Endothelial cell of umbilical vein (primary cell): Measurements from ENCODE around the gene CRY1. TPM values are rescaled to one million over a fixed set of nuclear protein-coding genes. Genes with fewer than 3 reads are reported as not detected.

Experiments
- BruUV-seq: library from RNA; stranded (reverse); fragments of 400-500 nt; replicated peaks from 2 replicates; lab custom pipeline; 2021; lab: Mats Ljungman, UMichigan
- CTCF ChIA-PET: fragments of 300-600, 350-600 bp; sonication (Branson Sonifier 250); formaldehyde crosslinking; loops from one replicate; lab custom pipeline; 2021; ENCODE audit warnings: antibody characterized with exemption, inconsistent platforms; lab: Charles Lee
- POLR2A ChIA-PET: fragments of 300-600, 350-600 bp; sonication (Branson Sonifier 250); formaldehyde crosslinking; loops from one replicate; lab custom pipeline; 2021; ENCODE audit warnings: antibody characterized with exemption, inconsistent platforms; lab: Charles Lee
- DNase-seq: peaks from one replicate; pipeline ENCODE4 v3.0.0-alpha.2; 2011; ENCODE audit warnings: low read depth, low spot score
- FAIRE-seq: peaks from 2 replicates; lab custom pipeline; 2011; peaks lifted over from hg19 to GRCh38; lab: Jason Lieb, UNC
- H2AFZ ChIP-seq: 2 replicates; pipeline ENCODE4 v1.6.0; 2012; ENCODE audit warnings: low read depth, low read length, control low read depth, inconsistent platforms
- H3K27ac ChIP-seq: 2 replicates; pipeline ENCODE4 v1.5.1; 2011; ENCODE audit warnings: low read depth, mild to moderate bottlenecking, control low read depth, low read length, moderate library complexity; ENCODE audit not compliant: insufficient read depth
- H3K27me3 ChIP-seq, 2 experiments: 2 replicates each; pipeline versions ENCODE4 v1.6.0 to v1.6.1; 2011; ENCODE audit warnings: low read length in 2 of 2, mixed read lengths in 1 of 2; ENCODE audit not compliant: control insufficient read depth in 2 of 2, insufficient read depth in 2 of 2
- H3K36me3 ChIP-seq, 2 experiments: 2 replicates in 1 of 2; 3 replicates in 1 of 2; pipeline ENCODE4 v1.5.1; 2011; ENCODE audit warnings: low read length in 2 of 2, mild to moderate bottlenecking in 1 of 2, moderate library complexity in 1 of 2; ENCODE audit not compliant: control insufficient read depth in 2 of 2, insufficient read depth in 2 of 2; ENCODE audit errors: extremely low read depth in 1 of 2
- H3K4me1 ChIP-seq: 3 replicates; pipeline ENCODE4 v1.5.1; 2011; ENCODE audit warnings: mild to moderate bottlenecking, low read length; ENCODE audit not compliant: control insufficient read depth, insufficient read depth; ENCODE audit errors: extremely low read depth
- H3K4me2 ChIP-seq: 2 replicates; pipeline ENCODE4 v1.6.1; 2011; ENCODE audit warnings: low read length, control low read depth, mixed read lengths; ENCODE audit not compliant: insufficient read depth
- H3K4me3 ChIP-seq, 3 experiments: fragments of 200-600 bp in 1 of 3; sonication (generic), shearing (Covaris generic) in 1 of 3; replicated peaks in 1 of 3; 2 replicates each; pipeline ENCODE4 v1.5.1; 2011 to 2016; ENCODE audit warnings: control low read depth in 3 of 3, low read length in 3 of 3, mild to moderate bottlenecking in 2 of 3, inconsistent platforms in 1 of 3, low read depth in 1 of 3, moderate library complexity in 1 of 3; ENCODE audit not compliant: insufficient read depth in 1 of 3
- H3K79me2 ChIP-seq: 2 replicates; pipeline ENCODE4 v1.6.0; 2012; ENCODE audit warnings: low read length, inconsistent platforms; ENCODE audit not compliant: control insufficient read depth, insufficient read depth
- H3K9ac ChIP-seq: replicated peaks from 2 replicates; pipeline ENCODE3; 2011; ENCODE audit warnings: low read length, control low read depth; ENCODE audit not compliant: insufficient read depth; ENCODE audit errors: extremely low read depth
- H3K9me1 ChIP-seq: replicated peaks from 3 replicates; pipeline ENCODE4 v1.6.0; 2011; ENCODE audit warnings: mild to moderate bottlenecking, low read length; ENCODE audit not compliant: control insufficient read depth, insufficient read depth; ENCODE audit errors: extremely low read depth
- H3K9me3 ChIP-seq: replicated peaks from 2 replicates; pipeline ENCODE4 v1.5.1; 2012; ENCODE audit warnings: low read length, inconsistent platforms; ENCODE audit not compliant: control insufficient read depth, insufficient read depth
- H4K20me1 ChIP-seq: replicated peaks from 2 replicates; pipeline ENCODE3; 2011; ENCODE audit warnings: mild to moderate bottlenecking, low read length; ENCODE audit not compliant: control insufficient read depth, insufficient read depth; ENCODE audit errors: extremely low read depth
- CTCF ChIP-seq, 2 donors: IDR thresholded peaks; 1 replicate in 1 of 2; 2 replicates in 1 of 2; pipeline ENCODE4 v1.5.1; 2011; ENCODE audit warnings: low read length in 2 of 2, mild to moderate bottlenecking in 2 of 2, moderate library complexity in 2 of 2, control low read depth in 1 of 2, inconsistent platforms in 1 of 2, low read depth in 1 of 2; ENCODE audit not compliant: insufficient read depth in 1 of 2; ENCODE audit errors: extremely low read depth in 1 of 2
- EZH2 ChIP-seq: IDR thresholded peaks from 2 replicates; pipeline ENCODE4 v1.6.1; 2012; ENCODE audit warnings: borderline replicate concordance, low read depth, mild to moderate bottlenecking, moderate library complexity, low read length, inconsistent platforms; ENCODE audit not compliant: severe bottlenecking
- FOS ChIP-seq: IDR thresholded peaks from 2 replicates; pipeline ENCODE4 v1.6.1; 2011; ENCODE audit warnings: mild to moderate bottlenecking, low read length, moderate library complexity, borderline replicate concordance; ENCODE audit not compliant: insufficient read depth
- GATA2 ChIP-seq: IDR thresholded peaks from 2 replicates; pipeline ENCODE4 v1.7.0; 2011; ENCODE audit warnings: low read depth, mild to moderate bottlenecking, moderate library complexity, mixed read lengths, low read length; ENCODE audit not compliant: insufficient read length, insufficient read depth
- JUN ChIP-seq: IDR thresholded peaks from 2 replicates; pipeline ENCODE4 v1.6.1; 2011; ENCODE audit warnings: borderline replicate concordance, low read depth; ENCODE audit not compliant: insufficient read length, insufficient read depth
- MAX ChIP-seq: IDR thresholded peaks from 2 replicates; pipeline ENCODE4 v1.6.1; 2011; ENCODE audit not compliant: insufficient read depth, insufficient read length
- MYC ChIP-seq: IDR thresholded peaks from one replicate; pipeline ENCODE4 v1.6.1; 2011; ENCODE audit warnings: mild to moderate bottlenecking, low read depth, low read length
- POLR2A ChIP-seq: IDR thresholded peaks from 2 replicates; pipeline ENCODE4 v1.6.1; 2012; ENCODE audit warnings: low read depth, mild to moderate bottlenecking, control low read depth, low read length
- POLR2AphosphoS5 ChIP-seq: IDR thresholded peaks from 2 replicates; pipeline ENCODE4 v1.6.1; 2012; ENCODE audit warnings: low read depth, mild to moderate bottlenecking, control low read depth, low read length, moderate library complexity; ENCODE audit not compliant: insufficient read depth
- dilution Hi-C: fragments of 300-500 bp; cut with MboI; formaldehyde crosslinking; loops from one replicate; pipeline ENCODE4 v1.15.0; 2019; ENCODE audit warnings: low sequenced_read_pairs; ENCODE audit not compliant: extremely low pct_ligation_motif_present
- intact Hi-C: fragments of 100-400 bp; cut with micrococcal nuclease; formaldehyde crosslinking; loops from one replicate; pipeline ENCODE4 v1.10.0; 2022
- polyA plus RNA-seq, 4 experiments: library from polyadenylated mRNA; depleted of rRNA in 3 of 4; stranded (reverse) in 3 of 4; unstranded in 1 of 4; fragments of >200 nt; gene quantifications; 2 replicates each; pipeline versions ENCODE4 v1.2.1 to v1.2.3, GENCODE V29; 2011 to 2012; ENCODE audit warnings: missing spikeins in 1 of 4
- total RNA-seq: library from RNA; stranded (reverse); gene quantifications from 2 replicates; pipeline ENCODE4 v1.2.3, GENCODE V29; 2021

The CRY1 gene
- total and polyA plus RNA-seq, 2 donors (not counting 3 experiments of a cell fraction or from before 2014, with no cell fraction given), result 11.4 to 21.0 TPM

- intact Hi-C loops (loop anchor here (1.0 to 2.0 kb wide), 5 partner anchors 8 to 105 kb away; partner anchors contain the start of gene TMEM263), dilution Hi-C loops (no loop called here)
- Histone ChIP-seq H3K4me2 (peak within 1 kb of the TSS; percentile 82), H3K9me1 (no peaks in the 10 kb centered on the region), H3K27ac (peak within 1 kb of the TSS; percentile 68), H3K4me3 (peak within 1 kb of the TSS; percentile 62 to 79 (median 78)), H3K79me2 (no peaks in the 10 kb centered on the region), H4K20me1 (no peaks in the 10 kb centered on the region), H3K36me3 (peaks cover 0 to 2% of the 10 kb centered on the region in 2 experiments), H3K4me1 (peaks cover 16% of the 10 kb centered on the region), H3K9ac (peak within 1 kb of the TSS; percentile 61), H2AFZ (peak within 1 kb of the TSS; percentile 87), H3K9me3 (no peaks in the 10 kb centered on the region), H3K27me3 (no peaks in the 10 kb centered on the region)
- TF ChIP-seq CTCF (IDR thresholded peaks at IDR 0.05; ENCODE audit: extremely low read depth in 1 of 2, insufficient read depth in 1 of 2, low read depth in 1 of 2, low read length in 2 of 2), result no peak
- TF ChIP-seq MAX, result peak; percentile 79
- TF ChIP-seq JUN, result no peak
- peak; percentile 54 for TF ChIP-seq POLR2A
- peak; percentile 78 for TF ChIP-seq POLR2AphosphoS5
- TF ChIP-seq MYC, result peak; percentile 26
- TF ChIP-seq EZH2, result no peak
- TF ChIP-seq FOS, result peak; percentile 45
- no peak for TF ChIP-seq GATA2
- ChIA-PET POLR2A (interaction anchor here (0.6 to 2.7 kb wide), 5 partner anchors 9 to 104 kb away, joined by 3 to 21 read pairs (median 3); partner anchors contain the start of gene TMEM263), CTCF (interaction anchor here (0.7 to 2.5 kb wide), 9 partner anchors 9 to 119 kb away, joined by 3 to 8 read pairs (median 5); partner anchors contain the start of gene TMEM263)
- TSS peak; percentile 75 for BruUV-seq
- peak; percentile 97 for DNase-seq
- FAIRE-seq, result peak; percentile 93
Measured at GRCh38 chr12:106986625-106987389, 106.5 kb downstream of the CRY1 start, which contains the start of gene MTERF2. TSS of gene MTERF2 (minus strand) at chr12:106987146. CDS start at chr12:106978714, 8,432 bp downstream.
